ENCODE data around the gene CECR2.
"Not testable (repeated sequence)": the region's sequence is repeated elsewhere in the genome, so short reads cannot be mapped to it uniquely, and the experiment has no call there.

- TF ChIP-seq CTCF (IDR thresholded peaks at IDR 0.05; ENCODE audit: low read length); EZH2 (optimal IDR thresholded peaks at IDR 0.05; ENCODE audit: low read depth, low read length); EZH2phosphoT487 (IDR thresholded peaks at IDR 0.05; ENCODE audit: low read length): not testable (repeated sequence)
These were observed 196.9 kb downstream of the CECR2 start for GRCh38 chr22:17566016-17566687.
